GM12891 (cell line): Measurements from ENCODE around the gene NANP.

ENCODE experiments used
- POLR2A ChIP-seq: IDR thresholded peaks from 2 replicates; pipeline ENCODE4 v1.6.1; 2011; ENCODE audit warnings: low read depth, low read length, control low read depth
- POLR2AphosphoS5 ChIP-seq: IDR thresholded peaks from 2 replicates; pipeline ENCODE4 v1.6.1; 2011; ENCODE audit warnings: low read depth, low read length, control low read depth

DNA sequence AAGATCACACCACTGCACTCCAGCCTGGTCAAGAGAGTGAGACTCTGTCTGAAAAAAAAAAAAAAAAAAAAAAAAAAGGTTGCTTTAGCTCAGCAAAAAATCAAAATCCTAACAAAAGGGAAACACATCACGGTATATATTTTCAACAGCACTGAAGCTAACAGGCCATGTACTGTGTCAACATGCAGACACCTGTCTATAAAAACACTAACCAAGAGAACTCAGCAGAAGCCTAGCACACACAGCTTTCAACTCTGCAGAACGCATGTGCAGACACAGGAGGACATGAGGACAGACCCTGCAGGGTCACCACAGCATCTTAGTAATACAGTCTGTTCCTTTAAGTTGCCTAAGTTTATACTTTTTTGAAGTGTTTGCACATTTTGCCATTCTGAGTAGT is 52.0 kb downstream of the NANP start:
- no peak for TF ChIP-seq POLR2A
- no peak for TF ChIP-seq POLR2AphosphoS5
